K562 (cell line): Measurements from ENCODE around the gene BBC3. TPM values are rescaled to one million over a fixed set of nuclear protein-coding genes. Genes with fewer than 3 reads are reported as not detected.

ENCODE experiments used
- CHD1 ChIP-seq: fragments of 200-600 bp; sonication (generic); IDR thresholded peaks from one replicate; pipeline ENCODE4 v1.6.1; 2012; ENCODE audit warnings: mild to moderate bottlenecking, moderate library complexity, low read length, inconsistent platforms
- E4F1 ChIP-seq: fragments of 250-450 bp; sonication (Bioruptor Pico); IDR thresholded peaks from 2 replicates; pipeline ENCODE4 v1.5.0; 2021; ENCODE audit warnings: mild to moderate bottlenecking, borderline replicate concordance
- ETS1 ChIP-seq: conservative IDR thresholded peaks from 2 replicates; pipeline ENCODE4 v1.6.1; 2011; ENCODE audit warnings: low read depth, mild to moderate bottlenecking, low read length; ENCODE audit not compliant: control insufficient read depth
- GABPB1 ChIP-seq: sonication (generic); formaldehyde crosslinking; IDR thresholded peaks from 2 replicates; pipeline ENCODE4 v1.8.0; 2022; ENCODE audit warnings: mild to moderate bottlenecking, missing genetic modification reagents
- GABPB2 ChIP-seq: fragments of 250-450 bp; sonication (Bioruptor Pico); conservative IDR thresholded peaks from 2 replicates; pipeline ENCODE4 v1.5.1; 2021; ENCODE audit warnings: mild to moderate bottlenecking
- HNRNPLL ChIP-seq: fragments of 200-400 bp; formaldehyde crosslinking; IDR thresholded peaks from 2 replicates; pipeline ENCODE4 v1.6.1; 2017; ENCODE audit warnings: low read length, low read depth, mild to moderate bottlenecking; ENCODE audit not compliant: poor library complexity, severe bottlenecking
- JUND ChIP-seq, 2 experiments: IDR thresholded peaks; 2 replicates in 1 of 2; 3 replicates in 1 of 2; pipeline ENCODE4 v1.6.1; 2011; ENCODE audit warnings: borderline replicate concordance in 2 of 2, low read depth in 2 of 2, low read length in 2 of 2, improper control_type of control experiment in 1 of 2, missing biosample characterization in 1 of 2, missing genetic modification characterization in 1 of 2, missing genetic modification reagents in 1 of 2
- MBD2 ChIP-seq: sonication (generic); IDR thresholded peaks from 2 replicates; pipeline ENCODE4 v1.6.1; 2016; ENCODE audit warnings: low read depth, borderline replicate concordance
- NFE2 ChIP-seq: IDR thresholded peaks from 2 replicates; pipeline ENCODE4 v1.6.1; 2014; ENCODE audit warnings: antibody characterized with exemption, low read depth
- SNIP1 ChIP-seq: fragments of 450-650 bp; IDR thresholded peaks from 2 replicates; pipeline ENCODE4 v1.7.1; 2017; ENCODE audit warnings: low read depth, mild to moderate bottlenecking
- SUPT5H ChIP-seq: fragments of 450-650 bp; IDR thresholded peaks from 2 replicates; pipeline ENCODE4 v1.6.1; 2016
- TARDBP ChIP-seq: fragments of 450-650 bp; IDR thresholded peaks from 2 replicates; pipeline ENCODE4 v1.6.1; 2016
- TCF7L2 ChIP-seq: fragments of 150-350 bp; IDR thresholded peaks from 2 replicates; pipeline ENCODE4 v1.6.1; 2016; ENCODE audit warnings: low read depth, mild to moderate bottlenecking, low read length, moderate library complexity
- THRAP3 ChIP-seq: fragments of 450-650 bp; IDR thresholded peaks from 2 replicates; pipeline ENCODE4 v1.6.1; 2016; ENCODE audit warnings: mild to moderate bottlenecking, inconsistent platforms, borderline replicate concordance
- VEZF1 ChIP-seq: fragments of 200-800 bp; sonication (Bioruptor generic); IDR thresholded peaks from 2 replicates; pipeline ENCODE4 v1.6.1; 2017; ENCODE audit warnings: missing genetic modification characterization, missing compliant biosample characterization
- ZNF23 ChIP-seq: fragments of 250-450 bp; sonication (Bioruptor Pico); IDR thresholded peaks from 2 replicates; pipeline ENCODE4 v1.4.0; 2020; ENCODE audit warnings: mild to moderate bottlenecking
- polyA plus RNA-seq, 8 experiments: library from polyadenylated mRNA; depleted of rRNA in 4 of 8; stranded (reverse) in 5 of 8; unstranded in 3 of 8; fragments of >200 nt; fragmentation: Nextera tagmentation in 2 of 8; fragmentation: Illumina TruSeq in 1 of 8; extraction: Ambion mirVana in 2 of 8; extraction: Trizol in 1 of 8; gene quantifications; 2 replicates each; pipeline versions ENCODE4 v1.2.1 to v1.2.3, GENCODE V29; 2011 to 2014; ENCODE audit warnings: inconsistent platforms in 1 of 8, missing spikeins in 1 of 8
- total RNA-seq, 7 experiments: library from RNA; depleted of rRNA in 6 of 7; stranded (reverse); fragments of >200 nt in 6 of 7; fragmentation: Illumina TruSeq in 2 of 7; extraction: Trizol in 2 of 7; gene quantifications; 2 replicates each; pipeline versions ENCODE4 v1.2.1 to v1.2.3, GENCODE V29; 2011 to 2021; ENCODE audit warnings: low replicate concordance in 1 of 7
- TF ChIP-seq, protein P1 (sequence below), 2 experiments: fragments of 450-650 bp; conservative IDR thresholded peaks; 2 replicates each; pipeline ENCODE4 v1.6.1; 2017; ENCODE audit warnings: mild to moderate bottlenecking in 2 of 2, moderate library complexity in 2 of 2
- TF ChIP-seq, protein P2 (sequence below): fragments of 450-650 bp; IDR thresholded peaks from 2 replicates; pipeline ENCODE4 v1.6.1; 2016; ENCODE audit warnings: borderline replicate concordance

BBC3 gene
- total and polyA plus RNA-seq, 9 of the 15 experiments (the other 6 are each of a cell fraction or from before 2014, with no cell fraction given) = 0.15 to 30.7 (median 4.8) TPM

- TF ChIP-seq, protein P1, sequence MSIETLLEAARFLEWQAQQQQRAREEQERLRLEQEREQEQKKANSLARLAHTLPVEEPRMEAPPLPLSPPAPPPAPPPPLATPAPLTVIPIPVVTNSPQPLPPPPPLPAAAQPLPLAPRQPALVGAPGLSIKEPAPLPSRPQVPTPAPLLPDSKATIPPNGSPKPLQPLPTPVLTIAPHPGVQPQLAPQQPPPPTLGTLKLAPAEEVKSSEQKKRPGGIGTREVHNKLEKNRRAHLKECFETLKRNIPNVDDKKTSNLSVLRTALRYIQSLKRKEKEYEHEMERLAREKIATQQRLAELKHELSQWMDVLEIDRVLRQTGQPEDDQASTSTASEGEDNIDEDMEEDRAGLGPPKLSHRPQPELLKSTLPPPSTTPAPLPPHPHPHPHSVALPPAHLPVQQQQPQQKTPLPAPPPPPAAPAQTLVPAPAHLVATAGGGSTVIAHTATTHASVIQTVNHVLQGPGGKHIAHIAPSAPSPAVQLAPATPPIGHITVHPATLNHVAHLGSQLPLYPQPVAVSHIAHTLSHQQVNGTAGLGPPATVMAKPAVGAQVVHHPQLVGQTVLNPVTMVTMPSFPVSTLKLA (conservative IDR thresholded peaks at IDR 0.05) = peak; percentile 58 to 67; a peak in 3 of 4 replicates
- TF ChIP-seq ZNF23 (CRISPR knock-in tag) = no peak
- no peak for TF ChIP-seq MBD2
- no peak for TF ChIP-seq TCF7L2
- no peak for TF ChIP-seq E4F1
- TF ChIP-seq, protein P2, sequence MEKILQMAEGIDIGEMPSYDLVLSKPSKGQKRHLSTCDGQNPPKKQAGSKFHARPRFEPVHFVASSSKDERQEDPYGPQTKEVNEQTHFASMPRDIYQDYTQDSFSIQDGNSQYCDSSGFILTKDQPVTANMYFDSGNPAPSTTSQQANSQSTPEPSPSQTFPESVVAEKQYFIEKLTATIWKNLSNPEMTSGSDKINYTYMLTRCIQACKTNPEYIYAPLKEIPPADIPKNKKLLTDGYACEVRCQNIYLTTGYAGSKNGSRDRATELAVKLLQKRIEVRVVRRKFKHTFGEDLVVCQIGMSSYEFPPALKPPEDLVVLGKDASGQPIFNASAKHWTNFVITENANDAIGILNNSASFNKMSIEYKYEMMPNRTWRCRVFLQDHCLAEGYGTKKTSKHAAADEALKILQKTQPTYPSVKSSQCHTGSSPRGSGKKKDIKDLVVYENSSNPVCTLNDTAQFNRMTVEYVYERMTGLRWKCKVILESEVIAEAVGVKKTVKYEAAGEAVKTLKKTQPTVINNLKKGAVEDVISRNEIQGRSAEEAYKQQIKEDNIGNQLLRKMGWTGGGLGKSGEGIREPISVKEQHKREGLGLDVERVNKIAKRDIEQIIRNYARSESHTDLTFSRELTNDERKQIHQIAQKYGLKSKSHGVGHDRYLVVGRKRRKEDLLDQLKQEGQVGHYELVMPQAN = peak; percentile 92
- TF ChIP-seq SUPT5H = peak; percentile 76
- peak; percentile 52; the same call in 1 of the 2 replicates for TF ChIP-seq ETS1
- TF ChIP-seq HNRNPLL = no peak
- peak; percentile 54; the same call in 1 of the 2 replicates for TF ChIP-seq GABPB1
- TF ChIP-seq SNIP1 = no peak
- no peak for TF ChIP-seq TARDBP
- TF ChIP-seq GABPB2 (CRISPR knock-in tag) = 0 out of 2 replicates have a peak, but pooled peaks have one; percentile 44
- TF ChIP-seq NFE2 = no peak
- no peak for TF ChIP-seq THRAP3
- TF ChIP-seq CHD1 = peak; percentile 43
- 0 out of 2 replicates have a peak, but pooled peaks have one; percentile 9 for TF ChIP-seq JUND (IDR thresholded peaks at IDR 0.05; ENCODE audit: borderline replicate concordance, low read depth, low read length)
- no peak; the same call in 2 of the 3 replicates for TF ChIP-seq JUND (tag; IDR thresholded peaks at IDR 0.05; ENCODE audit: borderline replicate concordance, low read depth, low read length)
- peak; percentile 77 for TF ChIP-seq VEZF1
These were observed 43.3 kb upstream of the BBC3 start, which contains the start of gene INAFM1 (continued) for GRCh38 chr19:47274071-47274890.
